GM12874 (cell line): ENCODE measurements around the gene IFT172.

Source experiments
- CTCF ChIP-seq: IDR thresholded peaks from 2 replicates; pipeline ENCODE4 v1.5.1; 2011; ENCODE audit warnings: low read depth, mild to moderate bottlenecking, control low read depth, low read length, moderate library complexity; ENCODE audit not compliant: insufficient read depth

Gene IFT172

GRCh38 chr2:27398962-27399361 lies 90.6 kb downstream of the IFT172 start:
- no peak for TF ChIP-seq CTCF
